Measurements from ENCODE around the gene RTN4R.
"Not testable (repeated sequence)": the region's sequence is repeated elsewhere in the genome, so short reads cannot be mapped to it uniquely, and the experiment has no call there.

The RTN4R gene

DNA sequence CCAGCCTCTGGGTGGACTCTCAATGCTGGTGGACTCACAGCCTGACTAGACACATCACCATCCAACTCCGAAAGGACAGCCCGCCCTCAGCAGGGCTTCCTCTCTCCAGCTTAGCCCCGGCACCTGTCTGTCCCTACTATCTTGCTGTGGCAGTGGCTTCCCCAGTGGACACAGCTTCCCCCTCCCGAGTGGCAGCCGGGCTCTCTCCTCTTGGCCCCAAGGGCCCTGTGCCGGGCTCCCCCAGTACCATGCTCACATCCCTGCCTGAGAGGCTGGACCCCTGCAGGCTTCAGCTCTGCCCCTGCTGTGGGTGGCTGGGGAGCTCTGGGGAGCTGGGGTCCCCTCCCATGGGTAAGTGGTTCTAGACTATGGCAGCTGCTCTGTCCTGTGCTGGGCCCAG, 42.7 kb upstream of the RTN4R start:
- H3K27me3 ChIP-seq (ENCODE audit: control insufficient read depth, insufficient read depth, low read length); H3K27ac ChIP-seq (ENCODE audit: low read depth, low read length); H3K36me3 ChIP-seq (ENCODE audit: control insufficient read depth, insufficient read depth, low read length); H3K4me1 ChIP-seq (ENCODE audit: control insufficient read depth, insufficient read depth, low read length); H3K9ac ChIP-seq (ENCODE audit: low read length); H3K4me3 ChIP-seq (ENCODE audit: low read length): not testable (repeated sequence)

DNA sequence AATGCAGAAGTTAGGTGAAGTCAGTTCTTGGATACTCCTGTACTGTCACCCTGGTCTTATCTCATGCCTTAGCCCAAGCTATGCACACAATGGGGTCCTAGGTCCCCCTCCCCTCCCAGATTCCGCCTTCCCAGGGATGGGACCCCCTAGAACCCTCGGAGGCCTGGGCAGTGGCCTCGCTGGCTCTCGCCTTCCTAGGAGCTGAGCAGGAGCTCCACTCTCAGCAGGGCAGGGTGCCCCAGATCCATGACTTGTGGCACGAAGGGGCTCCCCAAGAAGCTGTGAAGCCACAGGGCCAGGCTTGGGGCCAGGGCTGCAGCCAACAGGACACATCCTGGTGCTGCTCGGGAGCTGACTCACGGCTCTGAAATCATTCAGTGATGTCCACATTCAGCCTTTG, 42.1 kb upstream of the RTN4R start:
- not testable (repeated sequence) for H3K27ac ChIP-seq (ENCODE audit: low read depth, low read length)

GRCh38 chr22:20308806-20309650, 40.9 kb upstream of the RTN4R start:
- H3K4me3 ChIP-seq (ENCODE audit: low read length); H3K36me3 ChIP-seq (ENCODE audit: control insufficient read depth, insufficient read depth, low read length); H3K4me1 ChIP-seq (ENCODE audit: control insufficient read depth, insufficient read depth, low read length); H3K9ac ChIP-seq (ENCODE audit: low read length); H3K27me3 ChIP-seq (ENCODE audit: control insufficient read depth, insufficient read depth, low read length); H3K27ac ChIP-seq (ENCODE audit: low read depth, low read length): not testable (repeated sequence)

More for the DNA sequence above, 42.1 kb upstream of the RTN4R start:
- H3K4me1 ChIP-seq (ENCODE audit: control insufficient read depth, insufficient read depth, low read length); H3K27me3 ChIP-seq (ENCODE audit: control insufficient read depth, insufficient read depth, low read length); H3K36me3 ChIP-seq (ENCODE audit: control insufficient read depth, insufficient read depth, low read length); H3K4me3 ChIP-seq (ENCODE audit: low read length); H3K9ac ChIP-seq (ENCODE audit: low read length): not testable (repeated sequence)

- H3K27me3 ChIP-seq (ENCODE audit: control insufficient read depth, insufficient read depth, low read length); H3K4me1 ChIP-seq (ENCODE audit: control insufficient read depth, insufficient read depth, low read length); H3K9ac ChIP-seq (ENCODE audit: low read length); H3K27ac ChIP-seq (ENCODE audit: low read depth, low read length); H3K36me3 ChIP-seq (ENCODE audit: control insufficient read depth, insufficient read depth, low read length); H3K4me3 ChIP-seq (ENCODE audit: low read length): not testable (repeated sequence)
Measured at GRCh38 chr22:20307448-20308447, 39.6 kb upstream of the RTN4R start.

GRCh38 chr22:20306646-20307447, 38.7 kb upstream of the RTN4R start:
- not testable (repeated sequence) for H3K27ac ChIP-seq (ENCODE audit: low read depth, low read length); H3K4me3 ChIP-seq (ENCODE audit: low read length); H3K27me3 ChIP-seq (ENCODE audit: control insufficient read depth, insufficient read depth, low read length); H3K9ac ChIP-seq (ENCODE audit: low read length); H3K36me3 ChIP-seq (ENCODE audit: control insufficient read depth, insufficient read depth, low read length); H3K4me1 ChIP-seq (ENCODE audit: control insufficient read depth, insufficient read depth, low read length)

GRCh38 chr22:20305894-20306645, 38.0 kb upstream of the RTN4R start:
- H3K36me3 ChIP-seq (ENCODE audit: control insufficient read depth, insufficient read depth, low read length): no peaks in the 10 kb centered on the region
- peaks cover 3% of the 10 kb centered on the region for H3K27me3 ChIP-seq (ENCODE audit: control insufficient read depth, insufficient read depth, low read length)
- H3K27ac ChIP-seq (ENCODE audit: low read depth, low read length): no peak overlapping the region
- H3K4me1 ChIP-seq (ENCODE audit: control insufficient read depth, insufficient read depth, low read length): no peaks in the 10 kb centered on the region
- H3K4me3 ChIP-seq (ENCODE audit: low read length): no peak overlapping the region
- H3K9ac ChIP-seq (ENCODE audit: low read length): no peak overlapping the region

- not testable (repeated sequence) for H3K9ac ChIP-seq (ENCODE audit: low read length); H3K4me3 ChIP-seq (ENCODE audit: low read length); H3K27ac ChIP-seq (ENCODE audit: low read depth, low read length); H3K27me3 ChIP-seq (ENCODE audit: control insufficient read depth, insufficient read depth, low read length); H3K36me3 ChIP-seq (ENCODE audit: control insufficient read depth, insufficient read depth, low read length); H3K4me1 ChIP-seq (ENCODE audit: control insufficient read depth, insufficient read depth, low read length)
Measured at GRCh38 chr22:20305230-20305893, 37.2 kb upstream of the RTN4R start.

DNA sequence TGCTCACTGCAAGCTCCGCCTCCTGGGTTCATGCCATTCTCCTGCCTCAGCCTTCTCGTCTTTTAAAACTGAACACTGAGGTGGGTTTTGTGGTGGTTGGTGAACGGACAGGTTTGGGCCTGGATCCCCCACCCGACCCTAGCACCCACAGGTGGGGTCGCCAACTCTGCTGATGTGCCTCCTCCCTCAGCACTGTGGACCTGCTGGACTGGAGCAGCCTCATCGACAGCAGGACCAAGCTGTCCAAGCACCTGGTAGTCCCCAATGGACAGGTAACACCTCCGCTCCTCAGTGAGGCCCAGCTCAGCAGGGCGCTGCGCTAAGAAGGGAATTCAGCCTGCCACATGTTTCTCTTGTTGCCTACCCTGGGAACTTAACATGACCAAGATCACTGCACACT, 36.5 kb upstream of the RTN4R start:
- Histone ChIP-seq H3K9ac (ENCODE audit: low read length) (no peak overlapping the region), H3K27ac (ENCODE audit: low read depth, low read length) (no peak overlapping the region), H3K27me3 (ENCODE audit: control insufficient read depth, insufficient read depth, low read length) (peaks cover 3% of the 10 kb centered on the region), H3K36me3 (ENCODE audit: control insufficient read depth, insufficient read depth, low read length) (no peaks in the 10 kb centered on the region), H3K4me1 (ENCODE audit: control insufficient read depth, insufficient read depth, low read length) (no peaks in the 10 kb centered on the region), H3K4me3 (ENCODE audit: low read length) (no peak overlapping the region)

GRCh38 chr22:20303229-20303534, 35.1 kb upstream of the RTN4R start:
- not testable (repeated sequence) for H3K27me3 ChIP-seq (ENCODE audit: control insufficient read depth, insufficient read depth, low read length); H3K9ac ChIP-seq (ENCODE audit: low read length); H3K27ac ChIP-seq (ENCODE audit: low read depth, low read length); H3K4me3 ChIP-seq (ENCODE audit: low read length); H3K36me3 ChIP-seq (ENCODE audit: control insufficient read depth, insufficient read depth, low read length); H3K4me1 ChIP-seq (ENCODE audit: control insufficient read depth, insufficient read depth, low read length)

GRCh38 chr22:20302438-20303228, 34.5 kb upstream of the RTN4R start:
- H3K27ac ChIP-seq (ENCODE audit: low read depth, low read length): no peak overlapping the region
- H3K36me3 ChIP-seq (ENCODE audit: control insufficient read depth, insufficient read depth, low read length): no peaks in the 10 kb centered on the region
- H3K4me3 ChIP-seq (ENCODE audit: low read length): no peak overlapping the region
- H3K9ac ChIP-seq (ENCODE audit: low read length): no peak overlapping the region
- H3K27me3 ChIP-seq (ENCODE audit: control insufficient read depth, insufficient read depth, low read length): peaks cover 3% of the 10 kb centered on the region
- no peaks in the 10 kb centered on the region for H3K4me1 ChIP-seq (ENCODE audit: control insufficient read depth, insufficient read depth, low read length)

DNA sequence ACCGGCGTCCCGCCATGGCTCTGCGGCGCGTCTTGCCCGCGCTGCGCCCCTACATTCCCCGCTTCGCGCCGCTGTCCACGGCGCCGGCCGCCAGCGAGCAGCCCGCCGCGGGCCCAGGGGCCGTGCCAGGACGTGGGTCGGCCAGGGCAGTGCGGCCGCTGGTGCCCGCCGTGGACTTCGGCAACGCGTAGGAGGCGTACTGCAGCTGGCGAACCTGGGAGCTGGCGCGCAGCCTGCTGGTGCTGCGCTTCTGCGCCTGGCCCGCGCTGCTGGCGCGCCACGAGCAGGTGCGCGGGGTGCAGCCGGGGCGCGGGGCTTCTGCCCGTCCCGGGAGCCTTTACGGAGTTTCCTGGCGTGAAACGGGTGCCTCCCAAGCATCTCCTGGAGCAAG, 31.6 kb upstream of the RTN4R start:
- Histone ChIP-seq H3K27me3 (ENCODE audit: control insufficient read depth, insufficient read depth, low read length) (peaks cover 3% of the 10 kb centered on the region), H3K36me3 (ENCODE audit: control insufficient read depth, insufficient read depth, low read length) (no peaks in the 10 kb centered on the region), H3K4me1 (ENCODE audit: control insufficient read depth, insufficient read depth, low read length) (no peaks in the 10 kb centered on the region), H3K4me3 (ENCODE audit: low read length) (peak overlapping the region; percentile 71), H3K9ac (ENCODE audit: low read length) (no peak overlapping the region), H3K27ac (ENCODE audit: low read depth, low read length) (no peak overlapping the region)

Data from rectal smooth muscle tissue (tissue), 1 donor.